Measurements from ENCODE around the gene SLBP.
A peak's percentile ranks its signal among the peaks of the same experiment; 100 is the strongest.

SLBP gene

GRCh38 chr4:1752284-1753041, 40.3 kb upstream of the SLBP start:
- peaks cover 55% of the 10 kb centered on the region for H3K4me1 ChIP-seq (ENCODE audit: insufficient read depth, insufficient read length)
- H3K9me3 ChIP-seq (ENCODE audit: insufficient read depth, low read length): no peaks in the 10 kb centered on the region
- H3K27me3 ChIP-seq (ENCODE audit: insufficient read depth, insufficient read length): no peaks in the 10 kb centered on the region
- TF ChIP-seq SUZ12 (IDR thresholded peaks at IDR 0.05; ENCODE audit: extremely low read depth, insufficient read depth, insufficient read length): no peak
- no peak for TF ChIP-seq ZNF274 (IDR thresholded peaks at IDR 0.05; ENCODE audit: low read depth, low read length)
- no peak for TF ChIP-seq YY1 (IDR thresholded peaks at IDR 0.05; ENCODE audit: insufficient read depth, insufficient read length)
- no peaks in the 10 kb centered on the region for H3K36me3 ChIP-seq (ENCODE audit: insufficient read depth, insufficient read length, low read length)
- peak overlapping the region; percentile 70 for H3K9ac ChIP-seq (ENCODE audit: insufficient read length, low read depth)
- no peak for DNase-seq (ENCODE audit: low read depth, low spot score)
- H3K4me3 ChIP-seq (ENCODE audit: insufficient read length, low read depth): no peak overlapping the region

GRCh38 chr4:1751919-1752283, 39.8 kb upstream of the SLBP start:
- TF ChIP-seq YY1 (IDR thresholded peaks at IDR 0.05; ENCODE audit: insufficient read depth, insufficient read length) (no peak), SUZ12 (IDR thresholded peaks at IDR 0.05; ENCODE audit: extremely low read depth, insufficient read depth, insufficient read length) (no peak), ZNF274 (IDR thresholded peaks at IDR 0.05; ENCODE audit: low read depth, low read length) (no peak)
- no peaks in the 10 kb centered on the region for H3K36me3 ChIP-seq (ENCODE audit: insufficient read depth, insufficient read length, low read length)
- peaks cover 52% of the 10 kb centered on the region for H3K4me1 ChIP-seq (ENCODE audit: insufficient read depth, insufficient read length)
- no peak overlapping the region for H3K4me3 ChIP-seq (ENCODE audit: insufficient read length, low read depth)
- no peaks in the 10 kb centered on the region for H3K27me3 ChIP-seq (ENCODE audit: insufficient read depth, insufficient read length)
- no peak for DNase-seq (ENCODE audit: low read depth, low spot score)
- peak overlapping the region; percentile 70 for H3K9ac ChIP-seq (ENCODE audit: insufficient read length, low read depth)
- H3K9me3 ChIP-seq (ENCODE audit: insufficient read depth, low read length): no peaks in the 10 kb centered on the region

GRCh38 chr4:1751155-1751918, 39.2 kb upstream of the SLBP start:
- H3K27me3 ChIP-seq (ENCODE audit: insufficient read depth, insufficient read length): no peaks in the 10 kb centered on the region
- TF ChIP-seq SUZ12 (IDR thresholded peaks at IDR 0.05; ENCODE audit: extremely low read depth, insufficient read depth, insufficient read length) (no peak), YY1 (IDR thresholded peaks at IDR 0.05; ENCODE audit: insufficient read depth, insufficient read length) (no peak), ZNF274 (IDR thresholded peaks at IDR 0.05; ENCODE audit: low read depth, low read length) (no peak)
- H3K36me3 ChIP-seq (ENCODE audit: insufficient read depth, insufficient read length, low read length): no peaks in the 10 kb centered on the region
- H3K9ac ChIP-seq (ENCODE audit: insufficient read length, low read depth): peak overlapping the region; percentile 44
- peaks cover 55% of the 10 kb centered on the region for H3K4me1 ChIP-seq (ENCODE audit: insufficient read depth, insufficient read length)
- DNase-seq (ENCODE audit: low read depth, low spot score): no peak
- no peaks in the 10 kb centered on the region for H3K9me3 ChIP-seq (ENCODE audit: insufficient read depth, low read length)
- H3K4me3 ChIP-seq (ENCODE audit: insufficient read length, low read depth): no peak overlapping the region

GRCh38 chr4:1750381-1751154, 38.4 kb upstream of the SLBP start:
- Histone ChIP-seq H3K4me3 (ENCODE audit: insufficient read length, low read depth) (no peak overlapping the region), H3K27me3 (ENCODE audit: insufficient read depth, insufficient read length) (no peaks in the 10 kb centered on the region), H3K4me1 (ENCODE audit: insufficient read depth, insufficient read length) (peaks cover 61% of the 10 kb centered on the region), H3K36me3 (ENCODE audit: insufficient read depth, insufficient read length, low read length) (peaks cover 3% of the 10 kb centered on the region), H3K9me3 (ENCODE audit: insufficient read depth, low read length) (no peaks in the 10 kb centered on the region), H3K9ac (ENCODE audit: insufficient read length, low read depth) (no peak overlapping the region)
- DNase-seq (ENCODE audit: low read depth, low spot score): no peak
- TF ChIP-seq ZNF274 (IDR thresholded peaks at IDR 0.05; ENCODE audit: low read depth, low read length): no peak
- no peak for TF ChIP-seq SUZ12 (IDR thresholded peaks at IDR 0.05; ENCODE audit: extremely low read depth, insufficient read depth, insufficient read length)
- TF ChIP-seq YY1 (IDR thresholded peaks at IDR 0.05; ENCODE audit: insufficient read depth, insufficient read length): no peak

- Histone ChIP-seq H3K9ac (ENCODE audit: insufficient read length, low read depth) (no peak overlapping the region), H3K4me1 (ENCODE audit: insufficient read depth, insufficient read length) (peaks cover 57% of the 10 kb centered on the region), H3K9me3 (ENCODE audit: insufficient read depth, low read length) (no peaks in the 10 kb centered on the region), H3K36me3 (ENCODE audit: insufficient read depth, insufficient read length, low read length) (peaks cover 10% of the 10 kb centered on the region), H3K27me3 (ENCODE audit: insufficient read depth, insufficient read length) (no peaks in the 10 kb centered on the region), H3K4me3 (ENCODE audit: insufficient read length, low read depth) (no peak overlapping the region)
- no peak for DNase-seq (ENCODE audit: low read depth, low spot score)
- TF ChIP-seq YY1 (IDR thresholded peaks at IDR 0.05; ENCODE audit: insufficient read depth, insufficient read length) (no peak), ZNF274 (IDR thresholded peaks at IDR 0.05; ENCODE audit: low read depth, low read length) (no peak), SUZ12 (IDR thresholded peaks at IDR 0.05; ENCODE audit: extremely low read depth, insufficient read depth, insufficient read length) (no peak)
Observed at GRCh38 chr4:1749826-1750225, 37.7 kb upstream of the SLBP start.

GRCh38 chr4:1749370-1749769, 37.3 kb upstream of the SLBP start:
- peaks cover 53% of the 10 kb centered on the region for H3K4me1 ChIP-seq (ENCODE audit: insufficient read depth, insufficient read length)
- H3K9ac ChIP-seq (ENCODE audit: insufficient read length, low read depth): no peak overlapping the region
- no peaks in the 10 kb centered on the region for H3K9me3 ChIP-seq (ENCODE audit: insufficient read depth, low read length)
- DNase-seq (ENCODE audit: low read depth, low spot score): no peak
- peaks cover 14% of the 10 kb centered on the region for H3K36me3 ChIP-seq (ENCODE audit: insufficient read depth, insufficient read length, low read length)
- no peak overlapping the region for H3K4me3 ChIP-seq (ENCODE audit: insufficient read length, low read depth)
- no peaks in the 10 kb centered on the region for H3K27me3 ChIP-seq (ENCODE audit: insufficient read depth, insufficient read length)
- no peak for TF ChIP-seq ZNF274 (IDR thresholded peaks at IDR 0.05; ENCODE audit: low read depth, low read length)
- no peak for TF ChIP-seq SUZ12 (IDR thresholded peaks at IDR 0.05; ENCODE audit: extremely low read depth, insufficient read depth, insufficient read length)
- TF ChIP-seq YY1 (IDR thresholded peaks at IDR 0.05; ENCODE audit: insufficient read depth, insufficient read length): no peak
